ENCODE data around the gene TBC1D22A.

The TBC1D22A gene

DNA sequence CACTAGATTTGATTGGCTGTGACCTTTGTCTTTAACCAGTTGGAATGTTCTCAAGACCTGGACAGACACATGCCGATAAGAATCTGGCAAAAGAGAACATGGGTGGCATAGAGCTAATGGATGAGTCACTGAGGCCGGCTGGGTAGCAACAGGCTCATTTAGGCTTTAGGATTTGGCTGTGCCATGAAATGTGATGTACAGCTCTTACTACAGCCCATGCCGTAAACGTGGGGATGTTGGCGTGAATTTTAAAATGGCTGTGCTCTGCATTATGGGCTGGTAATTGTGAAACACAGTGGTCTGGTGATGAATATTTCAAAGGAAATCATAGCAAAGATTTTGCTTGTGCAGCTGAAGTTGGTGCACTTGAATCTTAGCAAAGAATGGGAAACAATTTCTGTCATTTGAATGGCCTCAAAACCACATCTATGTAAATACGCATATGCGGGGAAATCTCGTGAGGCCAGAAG, 332.4 kb downstream of the TBC1D22A start:
- TF ChIP-seq, protein P1, sequence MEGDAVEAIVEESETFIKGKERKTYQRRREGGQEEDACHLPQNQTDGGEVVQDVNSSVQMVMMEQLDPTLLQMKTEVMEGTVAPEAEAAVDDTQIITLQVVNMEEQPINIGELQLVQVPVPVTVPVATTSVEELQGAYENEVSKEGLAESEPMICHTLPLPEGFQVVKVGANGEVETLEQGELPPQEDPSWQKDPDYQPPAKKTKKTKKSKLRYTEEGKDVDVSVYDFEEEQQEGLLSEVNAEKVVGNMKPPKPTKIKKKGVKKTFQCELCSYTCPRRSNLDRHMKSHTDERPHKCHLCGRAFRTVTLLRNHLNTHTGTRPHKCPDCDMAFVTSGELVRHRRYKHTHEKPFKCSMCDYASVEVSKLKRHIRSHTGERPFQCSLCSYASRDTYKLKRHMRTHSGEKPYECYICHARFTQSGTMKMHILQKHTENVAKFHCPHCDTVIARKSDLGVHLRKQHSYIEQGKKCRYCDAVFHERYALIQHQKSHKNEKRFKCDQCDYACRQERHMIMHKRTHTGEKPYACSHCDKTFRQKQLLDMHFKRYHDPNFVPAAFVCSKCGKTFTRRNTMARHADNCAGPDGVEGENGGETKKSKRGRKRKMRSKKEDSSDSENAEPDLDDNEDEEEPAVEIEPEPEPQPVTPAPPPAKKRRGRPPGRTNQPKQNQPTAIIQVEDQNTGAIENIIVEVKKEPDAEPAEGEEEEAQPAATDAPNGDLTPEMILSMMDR (IDR thresholded peaks at IDR 0.05; ENCODE audit: insufficient read depth, low read depth, low read length, missing control alignments), result no peak
- no peak overlapping the region for H3K4me3 ChIP-seq (ENCODE audit: low read length)
- DNase-seq (ENCODE audit: low read depth), result no peak

DNA sequence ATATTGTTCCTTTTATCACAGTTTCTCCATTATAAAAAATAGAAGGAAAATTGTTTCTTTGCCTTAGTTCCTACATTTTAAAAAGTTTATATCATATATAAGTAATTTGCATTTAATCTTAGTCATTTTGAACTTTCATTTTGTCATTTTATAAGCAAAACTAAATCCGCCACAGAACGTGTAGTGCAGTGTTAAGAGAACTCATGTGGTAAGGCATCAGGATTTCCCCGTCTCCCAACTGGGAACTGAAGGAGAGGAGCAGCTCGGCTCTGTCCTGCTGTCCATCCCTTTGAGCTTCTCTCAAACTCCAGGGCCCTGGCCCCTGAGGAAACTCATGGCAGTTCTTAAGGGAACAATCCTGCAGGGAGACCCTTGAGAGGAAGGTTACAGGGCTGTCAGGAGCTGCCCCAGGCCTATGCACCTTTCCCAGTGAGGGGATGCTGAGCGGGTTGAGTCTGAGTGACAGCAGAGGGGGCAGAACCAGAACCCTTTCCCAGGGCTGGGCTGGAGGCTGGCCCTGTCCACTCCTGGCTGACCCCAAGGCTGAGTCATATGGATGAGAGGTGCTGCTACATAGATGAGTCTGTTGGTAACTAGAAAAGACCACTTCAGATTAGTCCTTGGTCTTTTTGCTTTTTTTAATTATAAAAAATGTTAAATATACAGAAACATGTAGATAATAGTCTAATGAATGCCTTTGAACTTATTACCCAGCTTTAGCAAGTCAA, 333.1 kb downstream of the TBC1D22A start:
- no peak for DNase-seq (ENCODE audit: low read depth)
- TF ChIP-seq, protein P1 (IDR thresholded peaks at IDR 0.05; ENCODE audit: insufficient read depth, low read depth, low read length, missing control alignments), result no peak
- H3K4me3 ChIP-seq (ENCODE audit: low read length), result no peak overlapping the region

DNA sequence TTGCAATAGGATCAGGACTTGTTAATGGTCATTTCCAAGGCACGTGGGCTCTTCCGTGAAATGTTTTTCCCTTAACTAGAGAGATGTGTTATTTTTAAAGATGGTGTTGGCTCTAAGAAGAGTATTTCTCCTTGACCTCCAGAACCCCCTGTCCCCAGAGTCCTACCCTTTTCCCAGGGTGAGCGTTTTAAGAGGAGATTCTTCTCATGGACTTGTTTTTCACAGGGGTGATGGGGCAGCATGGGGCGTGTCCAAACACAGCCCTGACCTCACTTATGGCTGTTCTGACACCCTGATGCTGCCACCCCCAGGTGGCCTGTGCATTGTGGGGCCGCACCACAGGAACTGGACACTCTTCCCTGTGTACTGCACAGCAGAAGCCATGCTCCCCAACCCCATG, 335.7 kb downstream of the TBC1D22A start:
- DNase-seq (ENCODE audit: low read depth), result no peak
- TF ChIP-seq, protein P1 (IDR thresholded peaks at IDR 0.05; ENCODE audit: insufficient read depth, low read depth, low read length, missing control alignments), result no peak
- no peak overlapping the region for H3K4me3 ChIP-seq (ENCODE audit: low read length)

DNA sequence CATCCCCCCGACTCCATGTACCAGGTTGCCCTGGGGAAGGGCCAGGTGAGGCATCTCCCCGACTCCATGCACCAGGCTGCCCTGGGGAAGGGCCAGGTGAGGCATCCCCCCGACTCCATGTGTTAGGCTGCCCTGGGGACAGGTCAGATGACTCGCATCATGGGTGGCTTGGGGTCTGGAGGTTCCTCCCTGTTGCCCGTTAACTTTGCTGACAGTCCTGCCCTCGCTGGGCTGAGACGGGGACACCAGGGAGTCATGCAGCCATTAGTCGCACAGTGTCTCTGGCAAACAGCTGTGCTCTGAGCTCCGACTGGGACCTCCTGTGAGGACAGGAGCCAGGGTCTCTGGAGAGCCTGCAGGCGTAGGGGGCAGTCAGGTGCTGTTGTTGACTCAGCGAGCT, 336.1 kb downstream of the TBC1D22A start:
- no peak overlapping the region for H3K4me3 ChIP-seq (ENCODE audit: low read length)
- DNase-seq (ENCODE audit: low read depth), result no peak
- TF ChIP-seq, protein P1 (IDR thresholded peaks at IDR 0.05; ENCODE audit: insufficient read depth, low read depth, low read length, missing control alignments), result no peak

DNA sequence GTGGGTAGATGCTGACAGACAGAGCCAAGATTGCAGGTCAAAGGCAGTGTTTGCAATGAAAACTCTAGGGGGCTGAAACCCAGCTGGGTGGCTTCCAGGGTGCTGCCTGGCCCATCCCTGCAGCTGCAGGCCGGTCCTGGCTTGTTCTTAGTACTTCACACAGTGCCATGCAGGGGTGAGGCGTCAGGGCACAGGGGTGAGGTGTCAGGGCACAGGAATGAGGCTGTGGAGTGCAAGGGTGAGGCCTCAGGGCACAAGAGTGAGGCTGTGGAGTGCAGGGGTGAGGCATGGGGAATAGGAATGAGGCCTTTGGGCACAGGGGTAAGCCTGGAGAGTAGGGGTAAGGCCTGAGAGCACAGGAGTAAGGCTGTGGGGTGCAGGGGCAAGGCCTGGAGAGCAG, 337.6 kb downstream of the TBC1D22A start:
- DNase-seq (ENCODE audit: low read depth), result no peak
- TF ChIP-seq, protein P1 (IDR thresholded peaks at IDR 0.05; ENCODE audit: insufficient read depth, low read depth, low read length, missing control alignments), result no peak
- no peak overlapping the region for H3K4me3 ChIP-seq (ENCODE audit: low read length)

DNA sequence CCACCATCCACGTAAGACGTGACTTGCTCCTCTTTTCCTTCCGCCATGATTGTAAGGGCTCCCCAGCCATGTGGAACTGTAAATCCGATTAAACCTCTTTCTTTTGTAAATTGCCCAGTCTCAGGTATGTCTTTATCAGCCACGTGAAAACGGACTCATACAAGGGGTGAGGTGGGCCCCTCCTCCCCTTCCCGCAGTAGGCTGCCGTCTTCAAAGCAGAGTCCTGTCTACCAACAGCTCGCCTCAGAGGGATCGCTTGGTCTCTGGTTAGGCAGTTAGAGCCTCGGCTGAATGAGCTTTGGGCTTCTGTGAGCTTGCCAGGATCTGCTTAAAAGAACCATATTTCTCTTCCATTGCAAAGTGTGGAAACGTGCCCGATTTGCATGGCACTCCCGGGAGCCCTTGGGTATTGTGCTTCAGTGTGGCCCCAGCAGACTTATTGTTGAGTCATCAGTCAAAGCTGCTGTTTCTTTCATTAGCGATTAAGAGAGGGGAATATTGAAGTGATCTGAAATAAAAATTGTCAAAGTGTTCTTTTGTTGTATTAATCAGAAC, 338.3 kb downstream of the TBC1D22A start:
- no peak overlapping the region for H3K4me3 ChIP-seq (ENCODE audit: low read length)
- TF ChIP-seq, protein P1 (IDR thresholded peaks at IDR 0.05; ENCODE audit: insufficient read depth, low read depth, low read length, missing control alignments), result no peak
- no peak for DNase-seq (ENCODE audit: low read depth)

Data from epithelial cell of esophagus (primary cell).